Chondrocyte (in vitro differentiated cells): ENCODE measurements around the gene COL8A1. TPM values are rescaled to one million over a fixed set of nuclear protein-coding genes. Genes with fewer than 3 reads are reported as not detected.

Experiments used
- DNase-seq: peaks from one replicate; pipeline ENCODE4 v3.0.0; 2021; ENCODE audit warnings: mixed read lengths, low spot score
- H3K27ac Mint-ChIP-seq: one replicate; pipeline ENCODE4 v1.8.0; 2021; ENCODE audit warnings: mild to moderate bottlenecking, moderate library complexity, mixed read lengths; ENCODE audit not compliant: unreplicated experiment
- H3K27me3 Mint-ChIP-seq: 2 replicates; pipeline ENCODE4 v1.8.0; 2021; ENCODE audit warnings: low read depth, mixed read lengths
- H3K36me3 Mint-ChIP-seq: 2 replicates; pipeline ENCODE4 v1.8.0; 2021; ENCODE audit warnings: low read depth, mixed read lengths
- H3K4me1 Mint-ChIP-seq: 2 replicates; pipeline ENCODE4 v1.8.0; 2021; ENCODE audit warnings: low read depth, mild to moderate bottlenecking, mixed read lengths
- H3K4me3 Mint-ChIP-seq: one replicate; pipeline ENCODE4 v1.8.0; 2021; ENCODE audit warnings: mild to moderate bottlenecking, moderate library complexity, mixed read lengths; ENCODE audit not compliant: unreplicated experiment
- H3K9me3 Mint-ChIP-seq: 2 replicates; pipeline ENCODE4 v1.8.0; 2021; ENCODE audit warnings: low read depth, mixed read lengths
- total RNA-seq: library from RNA; stranded (reverse); gene quantifications from 3 replicates; pipeline ENCODE4 v1.2.1, GENCODE V29; 2021
- TF ChIP-seq, protein P1 (sequence below): fragments of 200-600 bp; sonication (generic); IDR thresholded peaks from 2 replicates; pipeline ENCODE4 v1.5.0; 2021; ENCODE audit warnings: antibody characterized with exemption, mild to moderate bottlenecking, moderate library complexity

The COL8A1 gene
- total RNA-seq, 1 donor from 2014 or later, result 2,343 TPM

DNA sequence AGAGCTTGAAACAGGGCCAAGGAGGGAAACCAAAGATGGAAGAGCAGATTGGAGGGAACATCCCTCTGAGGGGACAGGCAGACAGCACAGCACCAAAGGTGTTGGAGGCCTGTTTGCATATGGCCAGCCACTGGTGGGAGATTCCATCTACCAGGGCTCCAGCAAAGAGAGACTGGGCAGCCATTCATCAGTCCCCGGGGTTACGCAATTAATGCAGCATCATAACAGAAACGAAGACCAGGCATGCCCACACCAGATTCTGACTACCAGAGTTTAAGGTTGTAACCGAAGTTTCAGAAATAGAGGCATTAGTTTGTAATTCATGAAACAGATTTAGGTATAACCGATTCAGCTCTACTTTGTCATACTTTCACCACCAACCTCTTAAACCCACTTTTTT is 58.1 kb downstream of the COL8A1 start:
- Mint-ChIP-seq H3K4me3 (no peak overlapping the region), H3K4me1 (peaks cover 87% of the 10 kb centered on the region), H3K36me3 (peaks cover 63% of the 10 kb centered on the region), H3K9me3 (no peaks in the 10 kb centered on the region), H3K27ac (peak overlapping the region; percentile 73), H3K27me3 (no peaks in the 10 kb centered on the region)
- TF ChIP-seq, protein P1, sequence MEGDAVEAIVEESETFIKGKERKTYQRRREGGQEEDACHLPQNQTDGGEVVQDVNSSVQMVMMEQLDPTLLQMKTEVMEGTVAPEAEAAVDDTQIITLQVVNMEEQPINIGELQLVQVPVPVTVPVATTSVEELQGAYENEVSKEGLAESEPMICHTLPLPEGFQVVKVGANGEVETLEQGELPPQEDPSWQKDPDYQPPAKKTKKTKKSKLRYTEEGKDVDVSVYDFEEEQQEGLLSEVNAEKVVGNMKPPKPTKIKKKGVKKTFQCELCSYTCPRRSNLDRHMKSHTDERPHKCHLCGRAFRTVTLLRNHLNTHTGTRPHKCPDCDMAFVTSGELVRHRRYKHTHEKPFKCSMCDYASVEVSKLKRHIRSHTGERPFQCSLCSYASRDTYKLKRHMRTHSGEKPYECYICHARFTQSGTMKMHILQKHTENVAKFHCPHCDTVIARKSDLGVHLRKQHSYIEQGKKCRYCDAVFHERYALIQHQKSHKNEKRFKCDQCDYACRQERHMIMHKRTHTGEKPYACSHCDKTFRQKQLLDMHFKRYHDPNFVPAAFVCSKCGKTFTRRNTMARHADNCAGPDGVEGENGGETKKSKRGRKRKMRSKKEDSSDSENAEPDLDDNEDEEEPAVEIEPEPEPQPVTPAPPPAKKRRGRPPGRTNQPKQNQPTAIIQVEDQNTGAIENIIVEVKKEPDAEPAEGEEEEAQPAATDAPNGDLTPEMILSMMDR, result no peak
- DNase-seq, result no peak

DNA sequence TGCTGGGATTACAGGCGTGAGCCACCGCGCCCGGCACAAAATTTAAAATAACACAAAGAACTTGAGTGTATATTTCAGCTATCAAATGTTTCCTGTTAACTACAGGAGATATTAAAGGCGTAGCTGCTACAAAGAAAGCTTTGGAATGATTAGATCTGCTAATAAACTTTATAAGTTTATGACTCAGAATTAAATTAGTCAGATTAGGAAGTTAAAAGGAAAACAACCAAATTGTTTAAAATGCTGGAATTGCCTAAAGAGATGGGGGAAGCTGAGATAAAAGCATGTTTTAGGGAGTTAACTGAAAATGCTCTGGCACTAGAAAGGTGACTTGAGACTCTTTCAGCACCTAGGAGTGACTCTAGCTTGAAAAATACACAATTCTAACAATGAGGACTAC is 58.9 kb downstream of the COL8A1 start:
- no peaks in the 10 kb centered on the region for H3K9me3 Mint-ChIP-seq
- TF ChIP-seq, protein P1, result no peak

DNA sequence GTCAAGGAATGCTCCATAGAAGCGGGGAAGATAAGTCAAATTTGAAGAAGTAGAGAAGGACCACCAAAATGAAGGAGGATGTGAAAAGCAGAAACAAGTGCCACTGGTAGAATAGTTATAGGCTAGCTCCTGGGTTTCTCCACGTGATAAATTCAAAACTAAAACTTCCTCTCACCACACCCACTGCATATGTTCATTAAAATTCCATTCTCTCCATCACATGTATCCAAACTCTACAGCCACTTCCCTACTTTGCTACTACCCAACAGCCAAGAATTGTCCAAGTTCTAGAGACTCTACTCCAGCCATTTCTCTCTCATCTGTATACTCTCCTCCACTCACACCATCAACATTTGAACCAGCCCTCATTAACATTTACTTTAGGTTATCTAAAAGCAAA is 60.5 kb downstream of the COL8A1 start:
- Mint-ChIP-seq H3K4me1 (peaks cover 87% of the 10 kb centered on the region), H3K9me3 (no peaks in the 10 kb centered on the region), H3K36me3 (peaks cover 65% of the 10 kb centered on the region), H3K27ac (peak overlapping the region; percentile 96), H3K4me3 (no peak overlapping the region), H3K27me3 (no peaks in the 10 kb centered on the region)
- no peak for DNase-seq
- TF ChIP-seq, protein P1, result no peak

More for the DNA sequence above, 58.9 kb downstream of the COL8A1 start:
- H3K36me3 Mint-ChIP-seq, result peaks cover 62% of the 10 kb centered on the region
- no peak for DNase-seq
- H3K27me3 Mint-ChIP-seq, result no peaks in the 10 kb centered on the region
- no peak overlapping the region for H3K4me3 Mint-ChIP-seq
- peaks cover 88% of the 10 kb centered on the region for H3K4me1 Mint-ChIP-seq
- H3K27ac Mint-ChIP-seq, result no peak overlapping the region

DNA sequence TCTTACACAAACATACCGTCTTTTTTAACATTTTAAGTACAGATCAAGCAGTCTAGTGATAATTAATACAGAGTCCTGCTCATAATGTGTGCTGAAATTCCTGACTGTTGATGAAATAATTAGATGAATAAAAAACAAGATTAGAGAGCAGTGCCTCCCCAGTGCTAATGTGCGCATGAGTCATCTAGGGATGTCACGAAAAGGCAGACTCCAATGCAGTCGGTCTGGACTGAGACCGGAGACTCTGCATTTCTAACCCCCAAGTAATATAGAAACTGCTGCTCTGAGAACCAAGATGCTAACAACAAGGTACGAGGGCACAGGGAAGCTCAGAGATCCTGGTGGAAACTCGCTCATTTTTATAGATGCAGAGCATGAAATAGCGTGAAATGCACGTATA is 61.4 kb downstream of the COL8A1 start:
- no peaks in the 10 kb centered on the region for H3K27me3 Mint-ChIP-seq
- DNase-seq, result no peak
- TF ChIP-seq, protein P1, result no peak
- H3K27ac Mint-ChIP-seq, result peak overlapping the region; percentile 96
- peaks cover 60% of the 10 kb centered on the region for H3K36me3 Mint-ChIP-seq
- H3K9me3 Mint-ChIP-seq, result no peaks in the 10 kb centered on the region
- H3K4me1 Mint-ChIP-seq, result peaks cover 83% of the 10 kb centered on the region
- no peak overlapping the region for H3K4me3 Mint-ChIP-seq

DNA sequence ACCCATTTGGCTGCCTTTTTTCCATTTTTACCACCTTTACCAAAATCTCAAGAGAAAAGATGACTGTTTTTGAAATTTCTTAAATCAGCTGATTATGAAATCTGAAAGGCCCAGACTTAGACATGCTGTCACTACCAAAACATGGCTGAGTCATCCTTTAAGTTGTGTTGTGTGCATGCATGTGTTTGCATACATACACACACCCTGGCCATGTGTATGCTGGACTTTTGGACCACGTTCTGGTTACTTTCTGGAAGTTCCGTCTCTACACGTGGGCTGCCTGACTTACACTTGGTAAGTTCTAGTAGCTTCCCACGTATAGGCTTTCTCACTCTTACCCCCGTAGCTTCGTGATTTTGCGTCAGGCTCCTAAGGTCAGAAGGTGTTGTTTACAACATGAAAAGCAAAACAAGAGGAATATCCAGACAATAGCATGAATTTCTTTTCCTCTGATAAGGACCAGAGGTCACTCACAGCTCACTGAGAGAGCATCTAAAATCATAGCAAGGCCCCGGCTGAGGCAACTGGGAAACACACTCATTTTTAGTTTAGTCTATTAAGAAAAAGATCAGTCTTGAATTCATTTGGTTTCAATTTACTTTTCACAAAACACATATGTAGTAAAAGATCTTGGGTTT is 62.4 kb downstream of the COL8A1 start:
- Mint-ChIP-seq H3K9me3 (no peaks in the 10 kb centered on the region), H3K27me3 (no peaks in the 10 kb centered on the region), H3K27ac (peak overlapping the region; percentile 96), H3K36me3 (peaks cover 64% of the 10 kb centered on the region), H3K4me3 (peak overlapping the region; percentile 4), H3K4me1 (peaks cover 86% of the 10 kb centered on the region)
- no peak for DNase-seq
- TF ChIP-seq, protein P1, result no peak
